H1 (cell line): ENCODE results near the gene GRAMD2A. TPM values are rescaled to one million over a fixed set of nuclear protein-coding genes. Genes with fewer than 3 reads are reported as not detected.
A peak's percentile ranks its signal among the peaks of the same experiment; 100 is the strongest.

Source experiments
- CTCF ChIA-PET: fragments of 300-600 bp; sonication (Branson Sonifier 250); formaldehyde crosslinking; loops from one replicate; lab custom pipeline; 2021; ENCODE audit not compliant: partially characterized antibody; lab: Charles Lee
- POLR2A ChIA-PET: fragments of 300-600 bp; sonication (Branson Sonifier 250); formaldehyde crosslinking; loops from one replicate; lab custom pipeline; 2021; ENCODE audit warnings: inconsistent platforms; ENCODE audit not compliant: partially characterized antibody; lab: Charles Lee
- DNase-seq, 2 experiments: peaks; one replicate each; pipeline versions ENCODE4 v3.0.0 to v3.0.0-alpha.2; 2010 to 2022; ENCODE audit warnings: low spot score in 2 of 2, low read depth in 1 of 2, mixed read lengths in 1 of 2
- FAIRE-seq: peaks from 2 replicates; lab custom pipeline; 2011; peaks lifted over from hg19 to GRCh38; lab: Jason Lieb, UNC
- H2AFZ ChIP-seq: 2 replicates; pipeline ENCODE4 v1.8.1; 2012; ENCODE audit warnings: low read length, inconsistent platforms
- H2AK5ac ChIP-seq: 2 replicates; pipeline ENCODE4 v1.6.1; 2013; ENCODE audit warnings: low read depth, low read length
- H2BK120ac ChIP-seq: replicated peaks from 2 replicates; pipeline ENCODE3; 2013; ENCODE audit warnings: low read depth, low read length, inconsistent platforms
- H2BK12ac ChIP-seq: 2 replicates; pipeline ENCODE4 v1.6.1; 2013; ENCODE audit warnings: low read depth, low read length
- H2BK15ac ChIP-seq: 2 replicates; pipeline ENCODE4 v1.6.1; 2013; ENCODE audit warnings: low read length
- H2BK20ac ChIP-seq: 2 replicates; pipeline ENCODE4 v1.6.1; 2013; ENCODE audit warnings: low read length
- H2BK5ac ChIP-seq: 2 replicates; pipeline ENCODE4 v1.6.1; 2013; ENCODE audit warnings: low read depth, low read length
- H3K14ac ChIP-seq: 2 replicates; pipeline ENCODE4 v1.6.1; 2013; ENCODE audit warnings: inconsistent platforms; ENCODE audit not compliant: insufficient read length
- H3K18ac ChIP-seq: 2 replicates; pipeline ENCODE4 v1.6.1; 2013; ENCODE audit warnings: low read length; ENCODE audit errors: extremely low read depth
- H3K23ac ChIP-seq: 2 replicates; pipeline ENCODE4 v1.6.1; 2013; ENCODE audit warnings: inconsistent platforms; ENCODE audit not compliant: insufficient read length
- H3K23me2 ChIP-seq: 2 replicates; pipeline ENCODE4 v1.6.1; 2013; ENCODE audit warnings: low read depth, low read length
- H3K27ac ChIP-seq: 2 replicates; pipeline ENCODE4 v1.6.1; 2011; ENCODE audit warnings: low read depth, low read length, inconsistent platforms
- H3K27me3 ChIP-seq, 4 experiments: replicated peaks in 1 of 4; 1 replicate in 1 of 4; 2 replicates in 3 of 4; pipeline versions ENCODE4 v1.6.1 to v1.8.1; 2011 to 2013; ENCODE audit warnings: low read length in 3 of 4, mild to moderate bottlenecking in 3 of 4, inconsistent platforms in 2 of 4, mixed read lengths in 2 of 4, moderate library complexity in 1 of 4; ENCODE audit not compliant: control insufficient read depth in 3 of 4, insufficient read depth in 3 of 4; ENCODE audit errors: extremely low read depth in 1 of 4
- H3K36me3 ChIP-seq, 4 experiments: 2 replicates each; pipeline versions ENCODE4 v1.6.1 to v1.8.1; 2011 to 2013; ENCODE audit warnings: mild to moderate bottlenecking in 4 of 4, low read length in 3 of 4, moderate library complexity in 2 of 4, control low read depth in 1 of 4, inconsistent platforms in 1 of 4; ENCODE audit not compliant: insufficient read depth in 4 of 4, control insufficient read depth in 2 of 4
- H3K4ac ChIP-seq: replicated peaks from 2 replicates; pipeline ENCODE3; 2013; ENCODE audit warnings: low read length, low read depth, mixed read lengths, inconsistent platforms; ENCODE audit not compliant: insufficient read length
- H3K4me1 ChIP-seq, 4 experiments: replicated peaks in 1 of 4; 1 replicate in 1 of 4; 2 replicates in 3 of 4; pipeline versions ENCODE4 v1.6.1 to v1.8.1; 2011 to 2013; ENCODE audit warnings: low read length in 3 of 4, inconsistent platforms in 2 of 4, mixed read lengths in 1 of 4; ENCODE audit not compliant: insufficient read depth in 4 of 4, control insufficient read depth in 3 of 4
- H3K4me2 ChIP-seq, 2 experiments: 2 replicates each; pipeline versions ENCODE4 v1.6.1 to v1.8.1; 2011 to 2013; ENCODE audit warnings: low read depth in 2 of 2, low read length in 2 of 2, control low read depth in 1 of 2, inconsistent platforms in 1 of 2, mild to moderate bottlenecking in 1 of 2; ENCODE audit not compliant: insufficient read depth in 1 of 2
- H3K4me3 ChIP-seq, 4 experiments: fragments of 200-600, 300-600 bp in 1 of 4; sonication (generic), shearing (Covaris generic), sonication (Bioruptor Twin) in 1 of 4; 2 replicates each; pipeline versions ENCODE4 v1.5.1 to v1.8.1; 2011 to 2016; ENCODE audit warnings: low read length in 4 of 4, low read depth in 3 of 4, control low read depth in 2 of 4, inconsistent platforms in 2 of 4, mild to moderate bottlenecking in 2 of 4, mixed read lengths in 1 of 4, moderate library complexity in 1 of 4; ENCODE audit not compliant: insufficient read depth in 2 of 4; ENCODE audit errors: extremely low read depth in 1 of 4
- H3K56ac ChIP-seq: replicated peaks from 2 replicates; pipeline ENCODE3; 2013; ENCODE audit warnings: low read depth, mild to moderate bottlenecking, mixed read lengths, low read length, inconsistent platforms; ENCODE audit not compliant: insufficient read length
- H3K79me1 ChIP-seq: 2 replicates; pipeline ENCODE4 v1.6.1; 2013; ENCODE audit warnings: low read depth, low read length, control low read depth
- H3K79me2 ChIP-seq, 2 experiments: 2 replicates each; pipeline versions ENCODE4 v1.6.1 to v1.8.1; 2012 to 2013; ENCODE audit warnings: low read length in 2 of 2, mild to moderate bottlenecking in 2 of 2, inconsistent platforms in 1 of 2; ENCODE audit not compliant: insufficient read depth in 2 of 2, control insufficient read depth in 1 of 2
- H3K9ac ChIP-seq, 4 experiments: replicated peaks in 1 of 4; 1 replicate in 1 of 4; 2 replicates in 3 of 4; pipeline versions ENCODE4 v1.6.1 to v1.8.1; 2011 to 2013; ENCODE audit warnings: low read depth in 3 of 4, low read length in 3 of 4, control low read depth in 2 of 4, mild to moderate bottlenecking in 2 of 4, moderate library complexity in 2 of 4, inconsistent platforms in 1 of 4; ENCODE audit errors: extremely low read depth in 1 of 4
- H3K9me3 ChIP-seq, 2 experiments: 2 replicates each; pipeline versions ENCODE4 v1.6.1 to v1.8.1; 2012 to 2013; ENCODE audit warnings: mild to moderate bottlenecking in 2 of 2, moderate library complexity in 2 of 2, control low read depth in 1 of 2, inconsistent platforms in 1 of 2, low read depth in 1 of 2, low read length in 1 of 2, mixed read lengths in 1 of 2; ENCODE audit not compliant: insufficient read depth in 2 of 2
- H4K20me1 ChIP-seq, 2 experiments: replicated peaks in 1 of 2; 2 replicates each; pipeline versions ENCODE3 to v1.8.1; 2011 to 2013; ENCODE audit warnings: inconsistent platforms in 2 of 2, low read length in 2 of 2, mild to moderate bottlenecking in 1 of 2; ENCODE audit not compliant: insufficient read depth in 2 of 2, control insufficient read depth in 1 of 2
- H4K5ac ChIP-seq: 2 replicates; pipeline ENCODE4 v1.6.1; 2013; ENCODE audit warnings: low read length, low read depth, mixed read lengths, inconsistent platforms; ENCODE audit not compliant: insufficient read length
- H4K8ac ChIP-seq: 2 replicates; pipeline ENCODE4 v1.8.0; 2013; ENCODE audit warnings: mild to moderate bottlenecking, moderate library complexity, low read length, inconsistent platforms; ENCODE audit not compliant: insufficient read depth; ENCODE audit errors: extremely low read depth
- H4K91ac ChIP-seq: replicated peaks from 2 replicates; pipeline ENCODE3; 2013; ENCODE audit warnings: low read length, mixed read lengths, inconsistent platforms; ENCODE audit not compliant: insufficient read length
- CBX8 ChIP-seq: fragments of 300-800, 300-1000 bp; sonication (generic); IDR thresholded peaks from 2 replicates; pipeline ENCODE4 v1.7.1; 2016; ENCODE audit warnings: low read depth, low read length, borderline replicate concordance
- CEBPB ChIP-seq: IDR thresholded peaks from 2 replicates; pipeline ENCODE4 v1.6.1; 2012; ENCODE audit warnings: low read depth, low read length
- POLR2A ChIP-seq, 2 experiments: IDR thresholded peaks; 1 replicate in 1 of 2; 2 replicates in 1 of 2; pipeline ENCODE4 v1.6.1; 2011; ENCODE audit warnings: low read depth in 2 of 2, low read length in 2 of 2, mild to moderate bottlenecking in 2 of 2; ENCODE audit errors: control extremely low read depth in 1 of 2
- SAP30 ChIP-seq: fragments of 300-600 bp; sonication (generic); IDR thresholded peaks from 2 replicates; pipeline ENCODE4 v1.7.1; 2012; ENCODE audit warnings: low read length, moderate library complexity, mild to moderate bottlenecking, inconsistent platforms; ENCODE audit not compliant: insufficient read depth, insufficient replicate concordance
- TEAD4 ChIP-seq: IDR thresholded peaks from 2 replicates; pipeline ENCODE4 v1.6.1; 2012; ENCODE audit warnings: low read depth, low read length, inconsistent platforms, mixed read lengths
- WGBS, 2 experiments: shearing (Covaris generic) in 1 of 2; methylation state at CpG; one replicate each; pipeline versions ENCODE4 v1.1.6 to v1.1.7; 2013 to 2015; ENCODE audit warnings: low lambda C conversion rate in 2 of 2, mixed read lengths in 2 of 2, inconsistent platforms in 1 of 2, low coverage in 1 of 2, missing lambda C conversion rate in 1 of 2; ENCODE audit not compliant: insufficient replicate concordance in 2 of 2, insufficient coverage in 1 of 2, insufficient read length in 1 of 2; ENCODE audit errors: extremely low coverage in 1 of 2, missing lambda C conversion rate in 1 of 2; 5-methylcytosine and 5-hydroxymethylcytosine counted together
- polyA plus RNA-seq, 7 experiments: library from polyadenylated mRNA; depleted of rRNA in 3 of 7; stranded (reverse) in 5 of 7; unstranded in 2 of 7; fragments of >200 nt in 5 of 7; fragments of 200-250 nt in 2 of 7; gene quantifications; 1 replicate in 5 of 7; 2 replicates in 1 of 7; 4 replicates in 1 of 7; pipeline versions ENCODE4 v1.2.1 to v1.2.3, GENCODE V29; 2011 to 2013; ENCODE audit warnings: missing spikeins in 2 of 7, mixed read lengths in 2 of 7
- total RNA-seq: library from RNA; stranded (reverse); fragmentation: NEBNext Ultra II Directional; extraction: Animal tissue kit (Norgen Biotek cat#: 25700); gene quantifications from 2 replicates; pipeline ENCODE4 v1.2.1, GENCODE V29; 2021
- TF ChIP-seq, protein P1 (sequence below): IDR thresholded peaks from 2 replicates; pipeline ENCODE4 v1.6.1; 2012; ENCODE audit warnings: inconsistent platforms

GRAMD2A gene
- total and polyA plus RNA-seq, 2 of the 8 experiments (the other 6 are each of a cell fraction or from before 2014, with no cell fraction given), result 0.57 to 1.5 TPM

DNA sequence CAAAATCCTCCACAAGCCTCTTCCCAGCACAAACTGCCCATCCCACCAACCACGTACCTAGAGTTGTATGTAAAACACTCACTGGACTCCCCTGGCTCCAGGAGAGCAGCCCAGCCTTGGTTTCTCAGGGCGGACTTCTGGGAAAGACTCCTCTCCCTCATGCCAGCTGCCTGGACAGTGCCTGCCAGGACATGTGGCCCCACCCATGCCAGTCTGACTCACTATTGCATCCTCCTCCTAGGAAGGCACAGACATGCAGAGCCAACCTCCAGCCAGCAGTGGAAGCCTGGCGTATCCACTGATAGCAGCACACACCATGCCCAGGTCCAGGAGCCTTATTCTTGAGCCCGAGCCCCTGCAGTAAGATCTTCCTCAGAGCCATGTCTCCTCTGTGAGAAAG, 24.8 kb upstream of the GRAMD2A start:
- H3K27ac ChIP-seq, result no peak overlapping the region

More for the DNA sequence above, 24.8 kb upstream of the GRAMD2A start:
- Histone ChIP-seq H3K23me2 (no peaks in the 10 kb centered on the region), H4K91ac (no peak overlapping the region), H3K79me1 (peaks cover 26% of the 10 kb centered on the region), H3K4me3 (no peak overlapping the region), H3K27me3 (no peaks in the 10 kb centered on the region), H3K79me2 (peaks cover 48 to 87% of the 10 kb centered on the region in 2 experiments), H3K4me1 (peaks cover 3 to 11% (median 5%) of the 10 kb centered on the region in 4 experiments), H3K14ac (no peak overlapping the region), H3K18ac (no peak overlapping the region), H3K36me3 (peaks cover 18 to 52% (median 31%) of the 10 kb centered on the region in 4 experiments), H2AK5ac (no peak overlapping the region), H3K9me3 (no peaks in the 10 kb centered on the region), H4K20me1 (peaks cover 62 to 63% of the 10 kb centered on the region in 2 experiments), H2BK12ac (no peak overlapping the region), H3K23ac (no peak overlapping the region), H3K56ac (no peak overlapping the region), H3K9ac (no peak overlapping the region), H3K4ac (no peak overlapping the region), H4K8ac (no peak overlapping the region), H2BK15ac (no peak overlapping the region), H2BK20ac (no peak overlapping the region), H2AFZ (no peak overlapping the region), H2BK120ac (no peak overlapping the region), H3K4me2 (no peak overlapping the region; a peak in 1 of 4 replicates), H2BK5ac (no peak overlapping the region), H4K5ac (no peak overlapping the region)
- TF ChIP-seq, protein P1, sequence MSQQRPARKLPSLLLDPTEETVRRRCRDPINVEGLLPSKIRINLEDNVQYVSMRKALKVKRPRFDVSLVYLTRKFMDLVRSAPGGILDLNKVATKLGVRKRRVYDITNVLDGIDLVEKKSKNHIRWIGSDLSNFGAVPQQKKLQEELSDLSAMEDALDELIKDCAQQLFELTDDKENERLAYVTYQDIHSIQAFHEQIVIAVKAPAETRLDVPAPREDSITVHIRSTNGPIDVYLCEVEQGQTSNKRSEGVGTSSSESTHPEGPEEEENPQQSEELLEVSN, result no peak
- TF ChIP-seq TEAD4 (no peak), POLR2A (IDR thresholded peaks at IDR 0.05; ENCODE audit: control extremely low read depth in 1 of 2, low read depth in 2 of 2, low read length in 2 of 2) (0 out of 3 replicates have a peak, but pooled peaks of 1 of the 2 experiments have one; percentile 34), CEBPB (no peak), SAP30 (no peak), CBX8 (no peak)
- POLR2A ChIA-PET, result interaction anchor here (0.8 to 4.3 kb wide), 5 partner anchors 9 to 21 kb away, joined by 3 to 23 read pairs (median 3); partner anchors contain the start of gene PKM
- CTCF ChIA-PET, result interaction anchor here (0.6 to 3.8 kb wide), 2 partner anchors 22 to 142 kb away, joined by 4 to 17 read pairs; no protein-coding TSS in a partner anchor
- FAIRE-seq (no peak), DNase-seq (no peak)
- 86% methylated on average over 4 of the region's 4 CpGs; no CpG with 5 or more reads in 1 of the 2 experiments for WGBS, 2 experiments
